Effector CD4-positive, alpha-beta T cell (primary cell): ENCODE data around the gene SLC46A3.

Experiments
- DNase-seq: peaks from one replicate; pipeline ENCODE4 v3.0.0-alpha.2; 2020

The SLC46A3 gene

DNA sequence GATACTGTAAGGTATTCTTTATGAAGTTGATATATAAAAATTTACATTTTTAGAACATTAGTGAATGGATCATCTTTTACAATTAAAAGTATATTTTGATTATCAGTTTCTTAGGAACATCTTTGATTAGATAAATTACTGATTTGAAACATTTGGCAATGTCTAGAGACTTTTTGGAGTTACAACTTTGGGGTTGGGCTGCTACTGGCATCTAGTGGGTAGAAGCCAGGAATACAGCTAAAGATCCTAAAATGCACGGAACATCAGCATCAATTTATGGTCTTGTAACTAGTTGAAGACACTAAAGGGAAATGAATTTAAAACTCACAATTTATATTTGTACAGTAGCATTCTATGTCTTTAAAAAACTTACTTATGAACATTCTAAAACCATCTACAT is 40.0 kb downstream of the SLC46A3 start:
- no peak for DNase-seq

DNA sequence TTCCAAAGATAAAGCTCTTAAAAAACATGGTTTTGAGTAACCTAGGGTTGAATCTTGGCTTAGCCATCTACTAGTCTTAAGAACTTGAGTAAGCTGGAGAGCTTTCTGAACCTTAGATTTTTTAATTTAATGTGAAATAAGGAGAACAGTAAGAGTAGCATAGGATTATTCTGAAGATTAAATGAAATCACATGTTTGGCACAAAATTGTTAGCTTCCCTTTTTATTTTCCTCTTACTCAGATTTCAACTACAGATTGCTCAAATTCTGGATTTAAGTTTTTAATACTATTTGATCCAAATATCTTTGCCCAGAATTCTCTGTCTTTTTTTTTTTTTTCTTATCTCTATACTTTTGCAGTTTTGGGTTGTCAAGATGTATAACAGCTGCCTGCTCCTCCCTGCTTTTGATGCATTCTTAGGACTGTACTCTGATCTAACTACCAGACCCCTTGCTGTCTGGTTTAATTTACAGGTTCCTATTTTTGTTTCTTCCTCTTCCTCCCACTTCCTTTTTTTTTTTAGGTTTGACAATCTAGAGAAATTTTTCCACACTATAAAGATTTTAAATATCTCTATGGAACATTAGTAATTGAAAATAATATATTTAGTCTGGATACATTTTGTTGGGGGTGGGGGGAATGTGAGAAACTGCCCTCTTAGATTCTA is 47.5 kb downstream of the SLC46A3 start:
- DNase-seq: no peak

- DNase-seq: no peak
These were observed 51.8 kb downstream of the SLC46A3 start for GRCh38 chr13:28666897-28667488.

DNA sequence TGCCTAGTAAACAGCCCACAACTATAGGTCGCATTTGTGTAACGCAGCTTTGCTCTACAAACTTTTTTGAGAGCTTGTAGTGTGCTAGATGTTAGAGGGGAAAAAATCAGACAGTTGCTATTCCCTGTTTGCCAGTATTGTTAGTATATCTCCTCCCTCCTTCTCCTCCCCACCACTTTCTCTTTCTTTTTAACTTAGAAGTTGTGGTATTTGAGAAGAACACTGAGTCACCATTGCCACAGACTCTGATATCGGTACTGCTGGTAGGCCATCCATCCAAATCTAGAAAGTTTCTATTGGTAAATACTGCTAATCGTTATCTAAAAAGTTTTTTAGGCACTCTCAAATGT is 59.2 kb downstream of the SLC46A3 start:
- peak; percentile 6 for DNase-seq

GRCh38 chr13:28658796-28659620 is 59.8 kb downstream of the SLC46A3 start, which contains the start of gene POMP:
Gene POMP, plus strand, starts transcription at chr13:28659130. Its CDS starts 55 bp downstream, at chr13:28659185.
- peak; percentile 90 for DNase-seq

DNA sequence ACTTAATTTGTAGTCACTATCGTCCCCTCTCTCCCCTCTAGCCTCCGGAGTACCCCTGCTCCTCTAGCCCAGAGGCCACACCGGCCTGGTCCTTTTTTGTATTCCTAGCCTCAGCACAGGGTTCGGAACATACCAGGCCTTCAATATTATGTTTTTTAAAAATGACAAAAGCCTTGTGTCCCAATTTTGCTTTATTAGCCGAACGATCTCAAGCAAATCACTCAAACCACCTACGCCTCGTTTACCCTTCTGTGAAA is 60.3 kb downstream of the SLC46A3 start:
- no peak for DNase-seq

DNA sequence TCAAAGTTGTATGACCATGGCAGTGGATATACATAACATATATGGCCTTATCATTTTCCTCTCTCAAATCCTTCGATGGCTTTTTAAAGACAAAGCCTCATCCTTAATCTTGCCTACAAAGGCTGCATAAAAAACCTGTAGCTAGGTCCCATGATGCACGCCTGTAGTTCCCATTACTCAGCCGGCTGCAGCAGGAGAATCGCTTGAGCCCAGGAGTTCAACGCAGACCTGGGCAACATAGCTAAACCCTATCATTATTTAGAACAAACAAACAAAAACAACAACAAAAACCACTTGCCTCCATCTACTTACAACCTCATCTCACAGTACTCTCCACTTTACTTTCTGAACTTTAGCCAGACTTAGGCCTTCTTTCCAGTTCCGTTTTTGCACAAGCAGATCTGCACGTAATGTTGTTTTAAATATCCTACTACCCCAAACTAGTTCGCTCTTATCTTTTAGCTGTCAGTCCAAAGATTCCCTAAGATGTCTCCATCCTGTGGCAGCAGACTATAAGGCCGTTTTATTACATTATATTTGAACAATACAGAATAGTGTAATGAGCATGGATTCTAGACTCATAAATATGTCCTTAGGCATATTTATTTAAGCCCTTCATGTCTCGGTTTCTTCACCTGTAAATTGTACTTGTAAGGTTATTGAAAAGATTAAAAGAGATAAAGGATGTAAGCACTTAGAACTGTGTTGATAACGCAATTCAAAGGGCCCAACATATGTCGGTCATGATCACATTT is 60.8 kb downstream of the SLC46A3 start:
- DNase-seq: no peak

GRCh38 chr13:28655561-28655960 is 63.2 kb downstream of the SLC46A3 start:
- no peak for DNase-seq

DNA sequence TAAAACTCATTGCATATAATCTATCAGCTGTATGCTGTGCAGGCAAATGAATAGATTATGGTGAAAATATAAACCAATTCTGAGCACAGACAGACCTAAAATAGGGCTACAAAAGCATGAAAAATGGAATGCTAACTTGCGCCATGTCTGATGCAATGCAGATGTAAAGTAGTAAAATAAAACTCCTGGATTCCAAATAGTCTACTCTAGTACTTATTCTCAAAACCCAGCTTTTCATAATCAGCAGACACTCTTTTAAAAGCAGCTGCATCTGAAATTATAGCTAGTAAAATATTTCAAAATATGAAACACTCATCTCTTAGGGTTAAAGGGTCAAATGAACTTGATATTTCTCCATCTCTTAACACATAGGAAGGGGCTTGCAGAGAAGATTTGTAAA is 64.5 kb downstream of the SLC46A3 start:
- DNase-seq: no peak

DNA sequence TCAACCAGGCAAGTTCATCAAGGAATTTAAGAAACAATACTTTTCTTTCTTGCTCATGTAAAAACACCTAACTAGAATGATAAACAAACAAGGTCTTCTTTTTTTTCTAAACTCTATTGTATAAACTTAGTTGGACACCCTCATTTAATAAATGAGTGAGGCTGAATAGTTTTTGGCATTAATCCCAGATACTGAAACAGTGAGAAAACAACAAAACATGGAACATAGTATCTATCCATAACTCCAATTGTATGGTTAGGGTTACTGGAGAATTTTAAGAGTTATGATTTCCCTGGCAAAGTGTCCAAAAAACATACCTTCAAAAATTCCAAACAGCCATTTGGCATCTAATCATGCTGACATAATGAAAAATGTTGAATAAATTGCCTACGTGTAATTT is 65.7 kb downstream of the SLC46A3 start:
- DNase-seq: no peak

GRCh38 chr13:28651810-28652401 is 66.9 kb downstream of the SLC46A3 start:
- DNase-seq: no peak

GRCh38 chr13:28650284-28650683 is 68.5 kb downstream of the SLC46A3 start:
- no peak for DNase-seq
